MCF 10A (cell line): ENCODE data around the gene STXBP3. TPM values are rescaled to one million over a fixed set of nuclear protein-coding genes. Genes with fewer than 3 reads are reported as not detected.

Experiments used
- BruUV-seq: library from RNA; stranded (reverse); fragments of 400-500 nt; replicated peaks from 2 replicates; lab custom pipeline; 2021; lab: Mats Ljungman, UMichigan
- CTCF ChIA-PET: fragments of 300-600 bp; sonication (Branson Sonifier 250); formaldehyde crosslinking; extraction: SDS; loops from one replicate; lab custom pipeline; 2021; ENCODE audit warnings: antibody characterized with exemption, inconsistent platforms; lab: Yijun Ruan, JAX
- POLR2A ChIA-PET: fragments of 300-600, 350-650 bp; sonication (Branson Sonifier 250); formaldehyde crosslinking; extraction: SDS; loops from one replicate; lab custom pipeline; 2020; ENCODE audit warnings: antibody characterized with exemption, inconsistent platforms; lab: Yijun Ruan, JAX
- DNase-seq: peaks from one replicate; pipeline ENCODE4 v3.0.0-alpha.2; 2018; ENCODE audit not compliant: unreplicated experiment
- H3K27ac Mint-ChIP-seq: one replicate; pipeline ENCODE4 v1.8.0; 2022; ENCODE audit warnings: mild to moderate bottlenecking, low read depth, mixed read lengths; ENCODE audit not compliant: unreplicated experiment
- H3K27me3 Mint-ChIP-seq: one replicate; pipeline ENCODE4 v1.8.0; 2022; ENCODE audit warnings: mixed read lengths; ENCODE audit not compliant: insufficient read depth, unreplicated experiment
- H3K36me3 Mint-ChIP-seq: one replicate; pipeline ENCODE4 v1.8.0; 2022; ENCODE audit warnings: mild to moderate bottlenecking, moderate library complexity, mixed read lengths; ENCODE audit not compliant: insufficient read depth, unreplicated experiment
- H3K4me1 Mint-ChIP-seq: one replicate; pipeline ENCODE4 v1.8.0; 2022; ENCODE audit warnings: mixed read lengths; ENCODE audit not compliant: insufficient read depth, unreplicated experiment
- H3K4me3 Mint-ChIP-seq: one replicate; pipeline ENCODE4 v1.8.0; 2022; ENCODE audit warnings: mild to moderate bottlenecking, moderate library complexity, mixed read lengths; ENCODE audit not compliant: unreplicated experiment
- H3K9me3 Mint-ChIP-seq: one replicate; pipeline ENCODE4 v1.8.0; 2022; ENCODE audit warnings: mixed read lengths; ENCODE audit not compliant: unreplicated experiment
- CTCF ChIP-seq: fragments of 200-600 bp; IDR thresholded peaks from one replicate; pipeline ENCODE4 v1.8.0; 2022; ENCODE audit warnings: antibody characterized with exemption, mild to moderate bottlenecking; ENCODE audit not compliant: unreplicated experiment
- intact Hi-C: fragments of 100-400 bp; cut with micrococcal nuclease; formaldehyde crosslinking; loops from 2 replicates; pipeline ENCODE4 v1.14.1; 2022
- total RNA-seq: library from RNA; stranded (reverse); gene quantifications from 2 replicates; pipeline ENCODE4 v1.2.3, GENCODE V29; 2022

STXBP3 gene
- total RNA-seq, 1 experiment from 2014 or later = 47.4 TPM

- ChIA-PET POLR2A (interaction anchor here (1.1 to 1.5 kb wide), 5 partner anchors 8 to 17 kb away, joined by 4 to 5 read pairs (median 5); partner anchors contain the start of gene PRPF38B), CTCF (interaction anchor here (1.9 kb wide), 1 partner anchor 11 kb away, joined by 9 read pairs; no protein-coding TSS in a partner anchor)
- Mint-ChIP-seq H3K36me3 (peaks cover 5% of the 10 kb centered on the region), H3K27ac (no peak overlapping the region), H3K4me3 (no peak overlapping the region), H3K9me3 (no peaks in the 10 kb centered on the region), H3K27me3 (no peaks in the 10 kb centered on the region), H3K4me1 (peaks cover 14% of the 10 kb centered on the region)
- intact Hi-C loops = no loop called here
- peak; percentile 27 for DNase-seq
- TF ChIP-seq CTCF = no peak
- BruUV-seq = no TSS peak
Measured at GRCh38 chr1:108708691-108709660, 37.5 kb upstream of the STXBP3 start.

GRCh38 chr1:108712606-108713150 is 33.8 kb upstream of the STXBP3 start, which contains the start of gene FNDC7:
FNDC7 (plus strand) TSS chr1:108712908; CDS start chr1:108712934, 26 bp downstream.
- intact Hi-C loops = no loop called here
- Mint-ChIP-seq H3K27me3 (no peaks in the 10 kb centered on the region), H3K4me1 (peaks cover 6% of the 10 kb centered on the region), H3K27ac (no peak within 1 kb of the TSS), H3K36me3 (no peaks in the 10 kb centered on the region), H3K9me3 (no peaks in the 10 kb centered on the region), H3K4me3 (no peak within 1 kb of the TSS)
- POLR2A ChIA-PET = interaction anchor here (0.5 kb wide), 2 partner anchors 28 to 210 kb away, joined by 3 read pairs; no protein-coding TSS in a partner anchor
- no TSS peak for BruUV-seq
- no peak for DNase-seq
- no peak for TF ChIP-seq CTCF
- CTCF ChIA-PET = no interaction called here

GRCh38 chr1:108715932-108716331 is 30.5 kb upstream of the STXBP3 start:
- no peaks in the 10 kb centered on the region for H3K9me3 Mint-ChIP-seq
- no peaks in the 10 kb centered on the region for H3K36me3 Mint-ChIP-seq
- H3K27me3 Mint-ChIP-seq = no peaks in the 10 kb centered on the region
- TF ChIP-seq CTCF = no peak
- no TSS peak for BruUV-seq
- peaks cover 17% of the 10 kb centered on the region for H3K4me1 Mint-ChIP-seq
- ChIA-PET POLR2A (interaction anchor here (1.7 to 9.6 kb wide), 3 partner anchors 11 to 31 kb away, joined by 4 to 73 read pairs (median 12); partner anchors contain the start of genes PRPF38B and STXBP3), CTCF (no interaction called here)
- no peak overlapping the region for H3K27ac Mint-ChIP-seq
- H3K4me3 Mint-ChIP-seq = no peak overlapping the region
- intact Hi-C loops = no loop called here
- DNase-seq = no peak
